CD4-positive, alpha-beta memory T cell (primary cell): ENCODE measurements around the gene SAMSN1. TPM values are rescaled to one million over a fixed set of nuclear protein-coding genes. Genes with fewer than 3 reads are reported as not detected.

Source experiments
- CTCF ChIA-PET: fragments of 350-600 bp; sonication (Branson Sonifier 250); formaldehyde crosslinking; loops from one replicate; lab custom pipeline; 2021; ENCODE audit warnings: inconsistent platforms; ENCODE audit not compliant: partially characterized antibody; lab: Charles Lee
- POLR2A ChIA-PET: fragments of 350-600 bp; sonication (Branson Sonifier 250); formaldehyde crosslinking; loops from one replicate; lab custom pipeline; 2021; ENCODE audit not compliant: partially characterized antibody; lab: Charles Lee
- DNase-seq, 5 donors: peaks; one replicate each; pipeline versions ENCODE4 v3.0.0 to v3.0.0-alpha.2; 2020 to 2022; ENCODE audit warnings: mixed read lengths in 1 of 5
- H3K27ac ChIP-seq: one replicate; pipeline ENCODE4 v1.7.0; 2013; ENCODE audit warnings: low read depth, low read length
- H3K27me3 ChIP-seq: 2 replicates; pipeline ENCODE4 v1.7.0; 2013; ENCODE audit warnings: mild to moderate bottlenecking, low read length, moderate library complexity; ENCODE audit not compliant: insufficient read depth
- H3K36me3 ChIP-seq: 2 replicates; pipeline ENCODE4 v1.7.0; 2013; ENCODE audit warnings: mild to moderate bottlenecking, low read length, moderate library complexity; ENCODE audit not compliant: insufficient read depth
- H3K4me1 ChIP-seq: 2 replicates; pipeline ENCODE4 v1.7.0; 2013; ENCODE audit warnings: mild to moderate bottlenecking, low read length, moderate library complexity; ENCODE audit not compliant: insufficient read depth
- H3K4me3 ChIP-seq, 2 donors: one replicate each; pipeline ENCODE4 v1.7.0; 2013; ENCODE audit warnings: low read length in 2 of 2, mild to moderate bottlenecking in 1 of 2
- H3K9me3 ChIP-seq, 2 donors: one replicate each; pipeline ENCODE4 v1.7.0; 2013; ENCODE audit warnings: low read length in 2 of 2, control low read depth in 1 of 2; ENCODE audit not compliant: control insufficient read depth in 1 of 2
- H3K27ac Mint-ChIP-seq, 7 donors: one replicate each; pipeline ENCODE4 v1.8.0; 2020 to 2021; ENCODE audit warnings: mixed read lengths in 7 of 7, mild to moderate bottlenecking in 6 of 7, inconsistent platforms in 3 of 7, moderate library complexity in 3 of 7
- H3K27me3 Mint-ChIP-seq, 2 donors: one replicate each; pipeline ENCODE4 v1.8.0; 2020 to 2021; ENCODE audit warnings: mixed read lengths in 2 of 2
- H3K36me3 Mint-ChIP-seq, 2 donors: one replicate each; pipeline ENCODE4 v1.8.0; 2020 to 2021; ENCODE audit warnings: mixed read lengths in 2 of 2, inconsistent platforms in 1 of 2, mild to moderate bottlenecking in 1 of 2
- H3K4me1 Mint-ChIP-seq, 4 donors: one replicate each; pipeline ENCODE4 v1.8.0; 2020 to 2021; ENCODE audit warnings: mixed read lengths in 4 of 4, mild to moderate bottlenecking in 1 of 4
- H3K4me3 Mint-ChIP-seq, 8 donors: one replicate each; pipeline ENCODE4 v1.8.0; 2020 to 2021; ENCODE audit warnings: mixed read lengths in 8 of 8, mild to moderate bottlenecking in 7 of 8, moderate library complexity in 6 of 8, inconsistent platforms in 3 of 8
- H3K9me3 Mint-ChIP-seq, 8 donors: one replicate each; pipeline ENCODE4 v1.8.0; 2020 to 2021; ENCODE audit warnings: mixed read lengths in 8 of 8, mild to moderate bottlenecking in 5 of 8, inconsistent platforms in 3 of 8, moderate library complexity in 1 of 8
- intact Hi-C: fragments of 100-400 bp; cut with micrococcal nuclease; formaldehyde crosslinking; loops from one replicate; pipeline ENCODE4 v1.15.1; 2023
- polyA plus RNA-seq, 2 donors: library from polyadenylated mRNA; unstranded; fragments of 300-500 nt; fragmentation: Illumina TruSeq; gene quantifications; one replicate each; pipeline ENCODE4 v1.2.3, GENCODE V29; 2021
- total RNA-seq, 2 experiments: library from RNA; stranded (reverse); gene quantifications; one replicate each; pipeline ENCODE4 v1.2.3, GENCODE V29; 2021

SAMSN1 gene
- total and polyA plus RNA-seq, 4 experiments from 2014 or later, result 50.8 to 59.5 (median 57.1) TPM

GRCh38 chr21:14543983-14544382, 2.1 kb downstream of the SAMSN1 start:
- POLR2A ChIA-PET, result interaction anchor here (2.6 to 5.9 kb wide), 3 partner anchors 8 to 16 kb away, joined by 10 to 39 read pairs (median 29); no protein-coding TSS in a partner anchor
- peaks cover 40 to 79% (median 57%) of the 10 kb centered on the region in 4 donors for H3K4me1 Mint-ChIP-seq
- DNase-seq, result peak in 1 of 5 donors; percentile 40

GRCh38 chr21:14542638-14543037, 3.5 kb downstream of the SAMSN1 start:
- H3K36me3 Mint-ChIP-seq, result peaks cover 3 to 26% of the 10 kb centered on the region in 2 donors
- H3K4me3 Mint-ChIP-seq, result peak overlapping the region; percentile 66 to 98 (median 80)
- DNase-seq, result peak in 1 of 5 donors; percentile 33
- Histone ChIP-seq H3K9me3 (no peaks in the 10 kb centered on the region), H3K27ac (peak overlapping the region; percentile 78), H3K4me1 (peaks cover 54% of the 10 kb centered on the region), H3K4me3 (peak overlapping the region in 1 of 2 donors; percentile 65), H3K27me3 (no peaks in the 10 kb centered on the region), H3K36me3 (no peaks in the 10 kb centered on the region)
- H3K9me3 Mint-ChIP-seq, result peaks cover 0 to 4% (median 0%) of the 10 kb centered on the region in 8 donors
- H3K4me1 Mint-ChIP-seq, result peaks cover 39 to 75% (median 57%) of the 10 kb centered on the region in 4 donors
- H3K27me3 Mint-ChIP-seq, result no peaks in the 10 kb centered on the region
- POLR2A ChIA-PET, result interaction anchor here (0.7 to 5.9 kb wide), 10 partner anchors 8 to 145 kb away, joined by 3 to 39 read pairs (median 4); no protein-coding TSS in a partner anchor
- CTCF ChIA-PET, result interaction anchor here (0.8 to 2.2 kb wide), 3 partner anchors 60 to 195 kb away, joined by 3 to 6 read pairs (median 6); no protein-coding TSS in a partner anchor
- peak overlapping the region; percentile 87 to 97 (median 96) for H3K27ac Mint-ChIP-seq
- intact Hi-C loops, result loop anchor here (1.0 kb wide), 2 partner anchors 8 to 16 kb away; no protein-coding TSS in a partner anchor

More at GRCh38 chr21:14543983-14544382, 2.1 kb downstream of the SAMSN1 start:
- Histone ChIP-seq H3K27ac (peak overlapping the region; percentile 78), H3K27me3 (no peaks in the 10 kb centered on the region), H3K4me3 (peak overlapping the region; percentile 38 to 62), H3K36me3 (no peaks in the 10 kb centered on the region), H3K9me3 (no peaks in the 10 kb centered on the region), H3K4me1 (peaks cover 59% of the 10 kb centered on the region)
- Mint-ChIP-seq H3K27me3 (no peaks in the 10 kb centered on the region), H3K36me3 (peaks cover 3 to 22% of the 10 kb centered on the region in 2 donors), H3K9me3 (peaks cover 0 to 4% (median 0%) of the 10 kb centered on the region in 8 donors), H3K4me3 (peak overlapping the region; percentile 86 to 97 (median 94)), H3K27ac (peak overlapping the region; percentile 86 to 98 (median 94))
- CTCF ChIA-PET, result interaction anchor here (2.2 kb wide), 1 partner anchor 132 kb away, joined by 6 read pairs; no protein-coding TSS in a partner anchor
- intact Hi-C loops, result no loop called here

- DNase-seq, result peak; percentile 45 to 52 (median 48)
Observed at GRCh38 chr21:14541841-14542490, 4.1 kb downstream of the SAMSN1 start.

GRCh38 chr21:14538483-14538882, 7.6 kb downstream of the SAMSN1 start:
- DNase-seq, result no peak
- H3K4me1 ChIP-seq, result peaks cover 59% of the 10 kb centered on the region
- H3K27ac Mint-ChIP-seq, result peak overlapping the region in 6 of 7 donors; percentile 16 to 87 (median 44)
- no peaks in the 10 kb centered on the region for H3K27me3 ChIP-seq
- H3K27ac ChIP-seq, result no peak overlapping the region
- intact Hi-C loops, result no loop called here
- peaks cover 0 to 1% of the 10 kb centered on the region in 2 donors for H3K27me3 Mint-ChIP-seq
- H3K9me3 Mint-ChIP-seq, result peaks cover 0 to 8% (median 3%) of the 10 kb centered on the region in 8 donors
- no peaks in the 10 kb centered on the region for H3K9me3 ChIP-seq
- ChIA-PET CTCF (no interaction called here), POLR2A (interaction anchor here (0.7 to 1.4 kb wide), 4 partner anchors 10 to 200 kb away, joined by 3 to 4 read pairs (median 4); no protein-coding TSS in a partner anchor)
- no peak overlapping the region for H3K4me3 ChIP-seq
- peak overlapping the region in 3 of 8 donors; percentile 41 to 67 (median 42) for H3K4me3 Mint-ChIP-seq
- peaks cover 23 to 35% of the 10 kb centered on the region in 2 donors for H3K36me3 Mint-ChIP-seq
- peaks cover 58 to 86% (median 73%) of the 10 kb centered on the region in 4 donors for H3K4me1 Mint-ChIP-seq
- no peaks in the 10 kb centered on the region for H3K36me3 ChIP-seq

More at GRCh38 chr21:14541841-14542490, 4.1 kb downstream of the SAMSN1 start:
- peak overlapping the region; percentile 87 to 99 (median 97) for H3K27ac Mint-ChIP-seq
- Histone ChIP-seq H3K27ac (peak overlapping the region; percentile 78), H3K4me1 (peaks cover 51% of the 10 kb centered on the region), H3K36me3 (no peaks in the 10 kb centered on the region), H3K9me3 (no peaks in the 10 kb centered on the region), H3K27me3 (no peaks in the 10 kb centered on the region), H3K4me3 (peak overlapping the region; percentile 65 to 74)
- peaks cover 7 to 29% of the 10 kb centered on the region in 2 donors for H3K36me3 Mint-ChIP-seq
- intact Hi-C loops, result loop anchor here (1.0 kb wide), 2 partner anchors 8 to 16 kb away; no protein-coding TSS in a partner anchor
- peak overlapping the region; percentile 91 to 98 (median 96) for H3K4me3 Mint-ChIP-seq
- H3K27me3 Mint-ChIP-seq, result no peaks in the 10 kb centered on the region
- peaks cover 0 to 6% (median 2%) of the 10 kb centered on the region in 8 donors for H3K9me3 Mint-ChIP-seq
- ChIA-PET CTCF (interaction anchor here (0.8 to 2.2 kb wide), 6 partner anchors 8 to 196 kb away, joined by 3 to 14 read pairs (median 6); no protein-coding TSS in a partner anchor), POLR2A (interaction anchor here (0.9 to 5.9 kb wide), 12 partner anchors 9 to 194 kb away, joined by 3 to 39 read pairs (median 4); no protein-coding TSS in a partner anchor)
- H3K4me1 Mint-ChIP-seq, result peaks cover 39 to 70% (median 56%) of the 10 kb centered on the region in 4 donors

- intact Hi-C loops, result no loop called here
- peaks cover 56% of the 10 kb centered on the region for H3K4me1 ChIP-seq
- no peak overlapping the region for H3K4me3 ChIP-seq
- peak overlapping the region in 3 of 8 donors; percentile 27 to 41 (median 30) for H3K4me3 Mint-ChIP-seq
- no peak overlapping the region for H3K27ac ChIP-seq
- H3K9me3 Mint-ChIP-seq, result peaks cover 0 to 8% (median 3%) of the 10 kb centered on the region in 8 donors
- peaks cover 23 to 38% of the 10 kb centered on the region in 2 donors for H3K36me3 Mint-ChIP-seq
- CTCF ChIA-PET, result interaction anchor here (1.4 kb wide), 2 partner anchors 10 to 18 kb away, joined by 3 read pairs; no protein-coding TSS in a partner anchor
- H3K27ac Mint-ChIP-seq, result peak overlapping the region; percentile 19 to 87 (median 58)
- H3K36me3 ChIP-seq, result no peaks in the 10 kb centered on the region
- peaks cover 0 to 1% of the 10 kb centered on the region in 2 donors for H3K27me3 Mint-ChIP-seq
- no peaks in the 10 kb centered on the region for H3K27me3 ChIP-seq
- POLR2A ChIA-PET, result interaction anchor here (1.0 to 2.3 kb wide), 4 partner anchors 8 to 14 kb away, joined by 3 to 10 read pairs (median 3); no protein-coding TSS in a partner anchor
- DNase-seq, result no peak
- H3K9me3 ChIP-seq, result no peaks in the 10 kb centered on the region
- H3K4me1 Mint-ChIP-seq, result peaks cover 58 to 87% (median 70%) of the 10 kb centered on the region in 4 donors
Observed at GRCh38 chr21:14536929-14537328, 9.2 kb downstream of the SAMSN1 start.

GRCh38 chr21:14535702-14536101, 10.4 kb downstream of the SAMSN1 start:
- intact Hi-C loops, result no loop called here
- peak overlapping the region; percentile 87 for H3K27ac ChIP-seq
- Mint-ChIP-seq H3K27me3 (peaks cover 0 to 1% of the 10 kb centered on the region in 2 donors), H3K4me1 (peaks cover 52 to 85% (median 66%) of the 10 kb centered on the region in 4 donors), H3K27ac (peak overlapping the region; percentile 97 to 100 (median 98)), H3K9me3 (peaks cover 0 to 8% (median 3%) of the 10 kb centered on the region in 8 donors), H3K36me3 (peaks cover 23 to 37% of the 10 kb centered on the region in 2 donors), H3K4me3 (peak overlapping the region in 5 of 8 donors; percentile 6 to 96 (median 90))
- H3K4me1 ChIP-seq, result peaks cover 53% of the 10 kb centered on the region
- CTCF ChIA-PET, result interaction anchor here (1.4 to 3.4 kb wide), 2 partner anchors 12 to 202 kb away, joined by 3 to 10 read pairs; no protein-coding TSS in a partner anchor
- no peaks in the 10 kb centered on the region for H3K36me3 ChIP-seq
- no peak overlapping the region for H3K4me3 ChIP-seq
- H3K9me3 ChIP-seq, result no peaks in the 10 kb centered on the region
- POLR2A ChIA-PET, result interaction anchor here (2.3 kb wide), 1 partner anchor 9 kb away, joined by 10 read pairs; no protein-coding TSS in a partner anchor
- DNase-seq, result no peak
- H3K27me3 ChIP-seq, result no peaks in the 10 kb centered on the region
